GM21447 (cell line): ENCODE measurements around the gene SYMPK.
"Not testable (repeated sequence)": the region's sequence is repeated elsewhere in the genome, so short reads cannot be mapped to it uniquely, and the experiment has no call there.

Experiments
- ATAC-seq: cut with Tn5 transposase; IDR thresholded peaks from one replicate; pipeline ENCODE4 v1.9.1; 2021; ENCODE audit not compliant: unreplicated experiment

SYMPK gene

GRCh38 chr19:45870798-45871197, 7.9 kb upstream of the SYMPK start:
- ATAC-seq = no peak

DNA sequence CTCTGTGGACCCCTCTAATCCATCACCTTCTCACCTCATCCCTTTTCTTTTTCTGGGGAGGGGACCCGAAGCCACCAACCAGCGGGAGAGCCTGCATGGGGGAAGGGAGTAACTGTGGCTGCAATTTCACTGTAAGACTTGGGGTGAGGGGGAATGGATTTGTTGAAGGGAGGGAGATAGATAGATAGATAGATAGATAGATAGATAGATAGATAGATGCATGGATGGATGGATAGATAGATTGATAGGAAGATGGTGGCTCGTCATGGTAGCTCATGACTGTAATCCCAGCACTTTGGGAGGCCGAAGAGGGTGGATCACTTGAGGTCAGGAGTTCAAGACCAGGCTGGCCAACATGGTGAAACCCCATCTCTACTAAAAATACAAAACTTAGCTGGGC, 4.3 kb upstream of the SYMPK start:
- not testable (repeated sequence) for ATAC-seq

DNA sequence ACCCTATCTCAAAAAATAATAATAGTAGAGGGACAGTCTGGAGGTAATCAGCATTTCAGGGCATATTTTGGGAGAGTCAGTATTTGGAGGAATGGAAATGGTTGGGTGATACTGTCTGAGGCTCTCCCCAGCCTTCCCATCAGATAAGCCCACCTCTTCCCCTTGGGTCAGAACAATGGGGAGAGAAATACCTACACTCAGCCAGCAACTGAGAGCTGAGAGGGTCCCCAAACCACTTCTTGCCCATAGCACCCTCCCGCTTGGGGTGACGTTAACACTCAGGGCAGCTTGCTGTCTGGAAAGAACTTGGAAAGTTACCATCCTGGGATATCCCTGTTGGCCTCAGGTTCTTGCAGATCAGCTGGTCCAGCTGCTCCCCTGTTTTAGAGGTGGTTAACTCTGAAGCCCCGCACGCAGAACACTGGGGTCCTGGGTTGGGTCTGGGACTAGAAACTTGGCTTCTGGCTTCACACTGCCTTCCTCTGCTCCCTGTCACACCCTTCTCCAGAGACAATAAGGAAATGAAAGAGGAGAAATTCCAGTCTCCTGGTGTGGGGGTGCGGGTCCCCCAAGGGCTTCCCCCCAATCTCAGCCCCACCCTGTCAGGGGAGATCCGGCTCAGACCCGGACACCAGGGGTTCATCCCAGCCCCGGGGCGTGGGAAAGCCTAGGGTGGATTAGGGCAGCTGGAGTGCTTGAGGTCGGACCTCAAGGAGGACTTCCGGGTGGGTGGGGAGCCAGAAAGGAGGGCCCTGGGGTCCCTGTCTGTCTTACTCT, 3.6 kb upstream of the SYMPK start:
- ATAC-seq = no peak

- no peak for ATAC-seq
Measured at GRCh38 chr19:45865269-45865948, 2.5 kb upstream of the SYMPK start.

DNA sequence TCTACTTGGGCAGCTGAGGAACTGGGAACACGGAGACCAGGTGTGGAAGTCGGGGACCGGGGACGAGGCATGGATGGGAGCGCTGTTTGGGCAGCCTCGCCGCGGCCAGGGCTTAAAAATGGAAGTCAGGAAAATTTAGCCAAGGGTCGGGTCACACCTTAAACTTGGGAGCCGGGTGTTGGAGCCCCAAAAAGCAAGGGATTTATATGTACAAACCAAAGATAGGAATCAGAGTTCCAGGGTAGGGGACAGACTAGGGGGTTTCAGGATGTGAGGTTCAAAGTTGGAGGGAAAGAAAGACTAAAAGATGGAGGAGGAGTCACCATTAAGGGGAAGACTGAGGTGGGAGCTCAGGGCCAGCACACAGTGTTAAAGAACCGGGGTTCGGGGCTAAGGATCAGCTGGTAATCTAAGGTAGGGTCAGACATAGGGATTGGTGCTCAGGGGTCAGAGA, 1.7 kb upstream of the SYMPK start:
- ATAC-seq = no peak

GRCh38 chr19:45863840-45864628, 1.1 kb upstream of the SYMPK start, which contains the start of gene FOXA3:
Gene FOXA3 (plus strand): TSS chr19:45864326. CDS start chr19:45864457, 131 bp downstream.
- ATAC-seq = peak; percentile 42

DNA sequence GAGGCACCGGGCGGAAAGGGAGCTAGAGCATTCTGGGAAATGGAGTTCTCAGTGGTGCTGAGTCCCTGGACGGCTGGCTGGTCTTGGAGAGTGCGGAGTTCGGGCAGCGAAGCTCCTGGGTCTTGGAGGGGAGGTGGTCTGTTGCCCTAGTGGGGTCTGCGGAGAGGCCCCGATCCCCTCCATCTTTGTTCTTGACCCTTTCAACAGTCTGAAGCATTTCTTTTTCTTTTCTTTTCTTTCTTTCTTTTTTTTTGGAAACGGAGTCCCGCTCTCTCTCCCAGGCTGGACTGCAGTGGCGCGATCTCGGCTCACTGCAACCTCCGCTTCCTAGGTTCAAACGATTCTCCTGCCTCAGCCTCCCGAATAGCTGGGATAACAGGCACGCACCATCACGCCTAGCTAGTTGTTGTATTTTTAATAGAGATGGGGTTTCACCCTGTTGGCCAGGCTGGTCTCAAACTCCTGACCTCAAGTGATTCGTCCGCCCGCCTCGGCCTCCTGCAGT, 440 bp upstream of the SYMPK start:
- no peak for ATAC-seq

DNA sequence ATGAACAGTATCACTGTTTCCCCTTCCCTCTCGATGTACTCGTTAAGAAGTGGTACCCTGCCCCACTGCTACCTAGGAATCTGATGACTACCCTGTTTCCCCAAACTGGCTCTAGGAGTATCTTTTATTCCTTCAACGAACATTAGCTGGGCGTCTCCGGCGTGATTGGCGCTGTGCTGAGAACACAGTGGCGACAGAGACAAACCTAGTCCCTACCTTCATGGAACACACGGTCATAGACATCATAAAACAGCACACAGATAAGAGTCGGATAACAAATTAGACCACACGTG, 730 bp downstream of the SYMPK start:
- ATAC-seq = no peak

DNA sequence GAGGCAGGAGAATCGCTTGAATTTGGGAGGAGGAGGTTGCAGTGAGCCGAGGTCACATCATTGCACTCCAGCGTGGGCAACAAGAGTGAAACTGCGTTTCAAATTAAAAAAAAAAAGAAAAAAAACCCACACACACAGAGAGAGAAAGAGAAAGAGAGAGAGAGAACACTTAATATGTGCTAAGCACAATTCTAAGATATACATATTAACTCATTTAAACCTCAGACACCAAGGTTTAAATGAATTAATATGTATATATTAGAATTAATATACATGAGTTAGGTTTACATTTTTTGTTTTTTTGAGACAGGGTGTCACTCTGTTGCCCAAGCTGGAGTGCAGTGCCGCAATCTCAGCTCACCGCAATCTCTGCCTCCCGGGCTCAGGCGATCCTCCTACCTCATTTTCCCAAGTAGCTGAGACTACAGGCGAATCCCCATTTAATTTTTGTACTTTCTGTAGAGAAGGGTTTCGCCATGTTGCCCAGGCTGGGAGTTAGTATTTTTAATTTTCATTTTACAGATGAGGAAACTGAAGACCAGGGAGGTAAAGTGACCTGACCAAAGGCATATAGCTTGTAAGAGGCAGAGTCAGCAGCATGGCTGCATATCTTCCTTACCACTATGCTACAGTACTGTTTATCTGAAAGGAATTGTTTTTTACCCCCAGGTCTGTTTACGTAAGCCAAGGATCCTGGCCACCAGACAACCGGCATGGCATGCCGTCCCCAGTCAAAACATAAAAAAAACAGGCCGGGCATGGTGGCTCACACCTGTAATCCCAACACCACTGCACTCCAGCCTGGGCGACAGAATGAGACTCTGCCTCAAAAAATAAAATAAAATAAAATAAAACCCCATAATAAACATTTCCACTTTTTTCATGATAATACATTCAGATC, 2.3 kb downstream of the SYMPK start:
- no peak for ATAC-seq

GRCh38 chr19:45854167-45854778, 8.7 kb downstream of the SYMPK start:
- no peak for ATAC-seq

DNA sequence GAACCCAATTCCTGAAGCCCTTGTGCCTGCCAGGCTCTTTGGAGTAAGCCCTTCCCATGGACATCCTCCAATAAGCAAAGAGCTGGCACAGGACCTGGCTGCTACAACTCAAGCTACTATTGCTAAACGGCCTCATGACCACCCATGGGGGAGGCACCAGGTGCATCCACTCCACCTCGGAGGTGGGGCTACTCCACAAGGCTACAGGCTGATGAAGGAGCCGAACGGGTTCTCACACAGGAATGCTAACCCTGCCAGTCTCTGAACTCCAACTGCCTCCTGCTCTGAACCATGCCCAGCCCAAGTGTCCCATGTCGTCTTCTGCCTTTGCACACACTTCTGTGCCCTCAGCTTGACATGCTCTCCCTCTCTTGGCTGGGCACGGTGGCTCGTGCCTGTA, 10.0 kb downstream of the SYMPK start:
- ATAC-seq = no peak

DNA sequence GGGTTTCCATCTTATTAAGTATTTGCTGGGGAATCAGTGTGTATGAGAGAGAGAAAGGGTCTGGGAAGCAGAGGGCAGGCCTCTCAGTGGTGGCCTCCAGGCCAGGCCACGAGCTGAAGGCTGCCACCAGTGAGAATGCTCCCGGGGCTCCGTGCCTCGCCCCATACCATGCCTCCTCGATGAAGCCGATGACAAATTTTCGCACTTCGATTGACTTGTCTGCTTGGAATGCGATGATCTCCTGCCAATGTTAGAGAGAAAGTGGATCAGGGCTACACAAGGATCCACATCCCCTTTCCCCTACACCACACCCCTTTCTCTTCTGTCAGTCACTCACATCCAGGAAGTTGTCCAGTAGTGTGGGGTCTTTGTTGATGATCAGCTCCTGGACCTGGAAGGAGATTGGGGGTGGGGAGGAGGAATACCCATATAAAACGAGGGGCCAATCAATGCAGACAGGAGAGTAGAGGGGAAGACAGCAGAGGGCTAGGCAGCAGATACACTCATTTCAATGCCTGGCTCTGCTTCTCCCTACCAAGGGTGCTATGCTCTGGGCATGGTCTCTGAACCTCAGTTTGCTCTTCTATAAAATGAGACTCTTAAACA, 10.7 kb downstream of the SYMPK start:
- ATAC-seq = no peak

GRCh38 chr19:45848922-45849321, 14.0 kb downstream of the SYMPK start:
- ATAC-seq = no peak

- no peak for ATAC-seq
Measured at GRCh38 chr19:45847663-45848062, 15.3 kb downstream of the SYMPK start.

DNA sequence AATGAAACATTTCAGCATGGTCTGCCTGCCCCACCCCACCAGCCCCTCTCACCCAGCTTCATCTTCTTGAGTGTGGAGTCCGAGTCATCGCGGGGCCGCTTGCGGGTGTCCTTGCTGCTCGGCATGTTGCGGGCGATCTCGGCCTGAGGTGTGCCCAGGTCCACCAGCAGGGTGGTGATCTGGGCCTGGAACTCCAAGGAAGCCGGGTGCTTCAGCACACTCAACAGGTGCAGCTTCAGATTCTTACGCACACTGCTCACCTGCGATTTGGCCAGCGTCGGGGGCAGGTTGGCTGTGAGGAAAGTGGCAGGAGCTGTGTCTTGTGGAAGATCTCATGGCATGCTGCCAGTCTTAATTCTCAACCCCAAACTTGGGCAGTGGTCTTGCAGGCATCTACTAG, 20.7 kb downstream of the SYMPK start:
- ATAC-seq = no peak

DNA sequence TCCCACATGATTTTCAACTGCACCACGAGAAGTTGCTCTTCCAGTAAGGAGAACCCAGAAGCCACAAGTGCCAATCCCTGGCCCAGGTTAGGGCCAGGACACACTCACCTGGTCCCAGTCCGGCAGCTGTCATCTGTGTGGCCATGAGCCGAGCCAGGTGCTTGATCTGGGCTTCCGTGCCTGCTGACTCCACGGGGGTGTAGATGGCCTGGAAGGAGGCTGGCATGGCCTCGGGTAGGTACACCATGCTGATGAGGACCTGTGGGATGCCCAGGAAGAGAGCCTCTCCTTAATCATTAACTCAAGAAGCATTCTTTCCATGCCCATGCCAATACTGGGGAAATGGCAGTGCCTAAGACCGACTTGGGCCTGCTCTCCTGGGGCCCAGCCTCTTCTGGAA, 28.0 kb downstream of the SYMPK start:
- ATAC-seq = no peak

GRCh38 chr19:45828945-45829344, 34.0 kb downstream of the SYMPK start:
- ATAC-seq = no peak

DNA sequence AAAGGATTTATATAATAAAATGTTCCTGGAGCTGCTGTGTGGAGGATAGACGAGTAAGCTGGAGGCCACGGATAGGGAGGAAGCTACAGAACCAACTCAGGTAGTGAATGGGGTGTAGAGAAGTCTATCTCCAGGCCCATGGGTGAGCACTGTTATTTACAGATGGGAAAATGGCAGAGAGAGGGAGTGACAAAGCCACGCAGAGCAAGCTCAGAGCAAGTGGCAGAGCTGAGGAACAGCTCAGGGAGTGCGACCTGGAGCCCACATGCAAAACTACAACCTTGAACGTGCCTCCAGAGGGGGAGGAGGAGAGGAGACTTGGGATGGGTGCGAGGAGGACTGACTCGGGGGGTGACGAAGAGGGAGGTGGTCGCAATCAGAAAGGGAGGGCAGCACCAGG, 34.4 kb downstream of the SYMPK start:
- no peak for ATAC-seq

GRCh38 chr19:45827459-45828093, 35.4 kb downstream of the SYMPK start:
- no peak for ATAC-seq
